ENCODE measurements around the gene BOC. TPM values are rescaled to one million over a fixed set of nuclear protein-coding genes. Genes with fewer than 3 reads are reported as not detected.

BOC gene
- total RNA-seq, 1 experiment from 2014 or later = 0.73 TPM

GRCh38 chr3:113219605-113220300, 8.4 kb downstream of the BOC start:
- H3K4me1 ChIP-seq = no peaks in the 10 kb centered on the region
- no peak for TF ChIP-seq CTCF (IDR thresholded peaks at IDR 0.05; ENCODE audit: insufficient read depth in 1 of 2, low read depth in 1 of 2, low read length in 1 of 2, severe bottlenecking in 1 of 2, unreplicated experiment in 1 of 2)
- no TSS peak for BruUV-seq (replicated peaks)
- no peak overlapping the region for H3K4me3 Mint-ChIP-seq (ENCODE audit: unreplicated experiment)
- DNase-seq = no peak
- H3K4me1 Mint-ChIP-seq (ENCODE audit: low read depth, unreplicated experiment) = no peaks in the 10 kb centered on the region
- no peaks in the 10 kb centered on the region for H3K9me3 Mint-ChIP-seq (ENCODE audit: unreplicated experiment)
- H3K4me3 ChIP-seq (ENCODE audit: low read depth, low read length) = no peak overlapping the region
- H3K27me3 ChIP-seq (replicated peaks; ENCODE audit: control insufficient read depth, insufficient read depth, low read length) = peaks cover 1% of the 10 kb centered on the region
- H3K9me3 ChIP-seq = no peaks in the 10 kb centered on the region
- H3K27ac Mint-ChIP-seq (ENCODE audit: unreplicated experiment) = no peak overlapping the region
- intact Hi-C loops (cut with micrococcal nuclease; ENCODE audit: unreplicated experiment) = no loop called here
- H3K27me3 Mint-ChIP-seq (ENCODE audit: insufficient read depth, unreplicated experiment) = peaks cover 15% of the 10 kb centered on the region
- POLR2A ChIA-PET = no interaction called here
- H3K36me3 Mint-ChIP-seq (ENCODE audit: insufficient read depth, unreplicated experiment) = no peaks in the 10 kb centered on the region
- CTCF ChIA-PET = no interaction called here
- no peaks in the 10 kb centered on the region for H3K36me3 ChIP-seq (ENCODE audit: control insufficient read depth, insufficient read depth, low read length)

- intact Hi-C loops (cut with micrococcal nuclease; ENCODE audit: unreplicated experiment) = no loop called here
- Mint-ChIP-seq H3K36me3 (ENCODE audit: insufficient read depth, unreplicated experiment) (no peaks in the 10 kb centered on the region), H3K27ac (ENCODE audit: unreplicated experiment) (no peak overlapping the region), H3K4me3 (ENCODE audit: unreplicated experiment) (no peak overlapping the region), H3K27me3 (ENCODE audit: insufficient read depth, unreplicated experiment) (peaks cover 11% of the 10 kb centered on the region), H3K4me1 (ENCODE audit: low read depth, unreplicated experiment) (no peaks in the 10 kb centered on the region), H3K9me3 (ENCODE audit: unreplicated experiment) (no peaks in the 10 kb centered on the region)
- POLR2A ChIA-PET = no interaction called here
- no peaks in the 10 kb centered on the region for H3K4me1 ChIP-seq
- peaks cover 1% of the 10 kb centered on the region; the same call in 1 of the 2 replicates for H3K27me3 ChIP-seq (replicated peaks; ENCODE audit: control insufficient read depth, insufficient read depth, low read length)
- CTCF ChIA-PET = no interaction called here
- no TSS peak for BruUV-seq (replicated peaks)
- H3K36me3 ChIP-seq (ENCODE audit: control insufficient read depth, insufficient read depth, low read length) = no peaks in the 10 kb centered on the region
- no peaks in the 10 kb centered on the region for H3K9me3 ChIP-seq
- DNase-seq = no peak
- no peak for TF ChIP-seq CTCF (IDR thresholded peaks at IDR 0.05; ENCODE audit: insufficient read depth in 1 of 2, low read depth in 1 of 2, low read length in 1 of 2, severe bottlenecking in 1 of 2, unreplicated experiment in 1 of 2)
- no peak overlapping the region for H3K4me3 ChIP-seq (ENCODE audit: low read depth, low read length)
These were observed 9.4 kb downstream of the BOC start for GRCh38 chr3:113220721-113221120.

DNA sequence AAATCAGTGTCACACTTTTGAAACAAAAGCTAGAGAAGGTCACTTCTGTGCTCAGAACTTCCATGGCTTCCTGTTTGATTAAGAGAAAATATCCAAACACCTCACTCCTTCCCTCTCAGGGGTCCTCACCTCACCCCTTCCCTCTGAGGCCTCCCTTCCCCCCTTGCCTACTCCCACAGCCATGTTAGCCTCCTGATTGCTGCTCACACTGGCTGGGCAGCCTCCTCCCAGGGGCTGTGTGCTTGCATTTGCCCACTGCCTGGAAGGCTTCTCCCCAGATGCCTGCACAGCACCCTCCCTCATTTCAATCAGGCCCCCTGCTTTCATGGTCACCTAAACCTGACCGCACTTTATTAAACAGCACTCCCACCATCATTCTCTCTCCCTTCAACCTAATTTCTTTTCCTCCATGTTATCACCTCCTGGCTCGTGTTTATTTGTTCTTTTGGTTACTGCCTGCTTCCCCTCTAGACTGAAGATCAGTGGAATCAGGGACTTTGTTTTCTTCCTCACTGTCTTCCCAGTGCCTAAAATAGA, 10.4 kb downstream of the BOC start:
- no peak overlapping the region for H3K4me3 Mint-ChIP-seq (ENCODE audit: unreplicated experiment)
- DNase-seq = no peak
- H3K4me1 Mint-ChIP-seq (ENCODE audit: low read depth, unreplicated experiment) = no peaks in the 10 kb centered on the region
- ChIA-PET POLR2A (no interaction called here), CTCF (no interaction called here)
- Histone ChIP-seq H3K36me3 (ENCODE audit: control insufficient read depth, insufficient read depth, low read length) (no peaks in the 10 kb centered on the region), H3K4me3 (ENCODE audit: low read depth, low read length) (no peak overlapping the region), H3K9me3 (no peaks in the 10 kb centered on the region), H3K27me3 (replicated peaks; ENCODE audit: control insufficient read depth, insufficient read depth, low read length) (peaks cover 1% of the 10 kb centered on the region; the same call in 1 of the 2 replicates), H3K4me1 (no peaks in the 10 kb centered on the region)
- no peak overlapping the region for H3K27ac Mint-ChIP-seq (ENCODE audit: unreplicated experiment)
- peaks cover 12% of the 10 kb centered on the region for H3K27me3 Mint-ChIP-seq (ENCODE audit: insufficient read depth, unreplicated experiment)
- intact Hi-C loops (cut with micrococcal nuclease; ENCODE audit: unreplicated experiment) = no loop called here
- no peak for TF ChIP-seq CTCF (IDR thresholded peaks at IDR 0.05; ENCODE audit: insufficient read depth in 1 of 2, low read depth in 1 of 2, low read length in 1 of 2, severe bottlenecking in 1 of 2, unreplicated experiment in 1 of 2)
- no peaks in the 10 kb centered on the region for H3K36me3 Mint-ChIP-seq (ENCODE audit: insufficient read depth, unreplicated experiment)
- no peaks in the 10 kb centered on the region for H3K9me3 Mint-ChIP-seq (ENCODE audit: unreplicated experiment)
- BruUV-seq (replicated peaks) = no TSS peak
